HEK293T (cell line): ENCODE measurements around the gene SLC25A25.

ENCODE experiments used
- ARNT ChIP-seq: fragments of 450-650 bp; IDR thresholded peaks from 2 replicates; pipeline ENCODE4 v1.6.1; 2017; ENCODE audit warnings: mild to moderate bottlenecking
- BHLHE40 ChIP-seq: fragments of 450-650 bp; IDR thresholded peaks from 2 replicates; pipeline ENCODE4 v1.6.1; 2016; ENCODE audit warnings: mild to moderate bottlenecking, moderate library complexity, borderline replicate concordance
- CTBP1 ChIP-seq: fragments of 450-650 bp; IDR thresholded peaks from 2 replicates; pipeline ENCODE4 v1.6.1; 2016; ENCODE audit warnings: borderline replicate concordance
- ELF4 ChIP-seq: fragments of 450-650 bp; IDR thresholded peaks from 2 replicates; pipeline ENCODE4 v1.6.1; 2017; ENCODE audit warnings: antibody characterized with exemption
- FOXM1 ChIP-seq: fragments of 450-650 bp; IDR thresholded peaks from 2 replicates; pipeline ENCODE4 v1.6.1; 2017; ENCODE audit warnings: mild to moderate bottlenecking, borderline replicate concordance
- SP1 ChIP-seq: fragments of 450-650 bp; IDR thresholded peaks from 2 replicates; pipeline ENCODE4 v1.6.1; 2017
- SUZ12 ChIP-seq: fragments of 450-650 bp; IDR thresholded peaks from 2 replicates; pipeline ENCODE4 v1.6.1; 2016; ENCODE audit warnings: mild to moderate bottlenecking
- ZNF384 ChIP-seq: fragments of 450-650 bp; IDR thresholded peaks from 2 replicates; pipeline ENCODE4 v1.6.1; 2016

GRCh38 chr9:128022886-128023285, 45.1 kb upstream of the SLC25A25 start:
- TF ChIP-seq ARNT (no peak), SP1 (no peak), CTBP1 (no peak), FOXM1 (no peak), BHLHE40 (no peak), SUZ12 (no peak), ZNF384 (no peak), ELF4 (no peak)
